GM12864 (cell line): Measurements from ENCODE around the gene CLIC6.

Experiments
- DNase-seq: peaks from one replicate; pipeline ENCODE4 v3.0.0-alpha.2; 2011; ENCODE audit warnings: low read depth
- H3K4me3 ChIP-seq: 2 replicates; pipeline ENCODE4 v1.5.1; 2011; ENCODE audit warnings: mild to moderate bottlenecking, low read depth, low read length, control low read depth
- TF ChIP-seq, protein P1 (sequence below): IDR thresholded peaks from 2 replicates; pipeline ENCODE4 v1.5.1; 2011; ENCODE audit warnings: low read depth, mild to moderate bottlenecking, moderate library complexity, low read length, control low read depth, inconsistent platforms; ENCODE audit errors: missing control alignments

The CLIC6 gene

GRCh38 chr21:34668803-34669148 lies at the start of gene CLIC6:
TSS of gene CLIC6 (plus strand) at chr21:34668994. CDS start at chr21:34669389, 395 bp downstream.
- TF ChIP-seq, protein P1, sequence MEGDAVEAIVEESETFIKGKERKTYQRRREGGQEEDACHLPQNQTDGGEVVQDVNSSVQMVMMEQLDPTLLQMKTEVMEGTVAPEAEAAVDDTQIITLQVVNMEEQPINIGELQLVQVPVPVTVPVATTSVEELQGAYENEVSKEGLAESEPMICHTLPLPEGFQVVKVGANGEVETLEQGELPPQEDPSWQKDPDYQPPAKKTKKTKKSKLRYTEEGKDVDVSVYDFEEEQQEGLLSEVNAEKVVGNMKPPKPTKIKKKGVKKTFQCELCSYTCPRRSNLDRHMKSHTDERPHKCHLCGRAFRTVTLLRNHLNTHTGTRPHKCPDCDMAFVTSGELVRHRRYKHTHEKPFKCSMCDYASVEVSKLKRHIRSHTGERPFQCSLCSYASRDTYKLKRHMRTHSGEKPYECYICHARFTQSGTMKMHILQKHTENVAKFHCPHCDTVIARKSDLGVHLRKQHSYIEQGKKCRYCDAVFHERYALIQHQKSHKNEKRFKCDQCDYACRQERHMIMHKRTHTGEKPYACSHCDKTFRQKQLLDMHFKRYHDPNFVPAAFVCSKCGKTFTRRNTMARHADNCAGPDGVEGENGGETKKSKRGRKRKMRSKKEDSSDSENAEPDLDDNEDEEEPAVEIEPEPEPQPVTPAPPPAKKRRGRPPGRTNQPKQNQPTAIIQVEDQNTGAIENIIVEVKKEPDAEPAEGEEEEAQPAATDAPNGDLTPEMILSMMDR, result no peak
- no peak for DNase-seq
- peak within 1 kb of the TSS; percentile 80 for H3K4me3 ChIP-seq

GRCh38 chr21:34619841-34620665 lies 48.7 kb upstream of the CLIC6 start:
- H3K4me3 ChIP-seq, result no peak overlapping the region
- TF ChIP-seq, protein P1, result no peak
- DNase-seq, result no peak

GRCh38 chr21:34621434-34622350 lies 47.1 kb upstream of the CLIC6 start:
- TF ChIP-seq, protein P1, result no peak
- no peak overlapping the region for H3K4me3 ChIP-seq
- DNase-seq, result no peak

GRCh38 chr21:34623516-34623915 lies 45.3 kb upstream of the CLIC6 start:
- H3K4me3 ChIP-seq, result no peak overlapping the region
- no peak for DNase-seq
- TF ChIP-seq, protein P1, result no peak

DNA sequence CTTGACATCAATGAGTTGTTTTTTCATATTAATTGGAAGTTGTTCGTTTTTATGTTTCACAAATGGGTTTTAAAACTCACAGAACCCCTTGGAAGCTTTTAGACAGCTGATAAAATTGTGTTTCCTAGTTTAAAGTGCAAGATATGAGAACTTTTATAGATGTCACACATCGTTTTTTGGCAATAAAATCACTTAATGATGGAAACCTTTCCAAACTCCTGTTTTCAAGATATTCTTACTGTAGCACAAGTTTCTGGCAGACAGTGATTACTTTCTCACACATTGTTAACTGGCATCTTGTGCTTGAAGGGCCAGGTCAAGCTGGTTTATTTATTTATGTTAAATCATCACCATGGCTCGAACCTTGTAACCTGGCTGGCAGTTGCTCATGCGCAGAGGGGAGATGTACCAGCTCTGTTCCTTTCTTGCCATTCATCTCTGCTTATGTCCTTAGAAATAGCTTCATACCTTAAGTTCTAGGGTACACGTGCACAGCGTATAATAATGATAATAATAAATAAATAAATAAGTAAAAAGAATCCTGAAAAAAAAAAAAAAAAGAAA lies 43.7 kb upstream of the CLIC6 start:
- DNase-seq, result no peak

GRCh38 chr21:34626131-34626530 lies 42.7 kb upstream of the CLIC6 start:
- H3K4me3 ChIP-seq, result no peak overlapping the region
- DNase-seq, result no peak
- TF ChIP-seq, protein P1, result no peak

More for the DNA sequence above, 43.7 kb upstream of the CLIC6 start:
- H3K4me3 ChIP-seq, result no peak overlapping the region
- TF ChIP-seq, protein P1, result no peak
